GDM1 (cell line): ENCODE results near the gene ASB15.

Experiments
- DNase-seq: peaks from one replicate; lab custom pipeline; 2025; lab: John Stamatoyannopoulos, UW

The ASB15 gene

DNA sequence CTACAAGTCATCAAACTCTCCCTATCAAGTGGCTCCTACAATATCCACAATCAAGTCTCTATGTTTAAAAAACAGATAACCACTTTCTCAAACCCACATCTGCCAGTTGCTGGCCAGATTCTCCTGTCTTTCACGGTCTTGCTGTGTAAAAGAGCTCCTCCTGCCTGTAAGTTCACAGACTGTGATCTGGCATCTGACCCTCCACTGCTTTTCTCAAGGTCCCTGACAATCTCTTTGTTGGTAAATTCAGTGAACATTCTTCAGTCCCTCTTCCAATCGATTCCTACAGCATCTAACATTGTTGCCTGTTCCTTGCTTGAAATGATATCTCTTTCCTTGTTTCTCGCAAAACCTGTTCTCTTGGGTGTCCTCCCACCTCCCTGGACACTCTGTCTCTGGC, 35.6 kb downstream of the ASB15 start:
- DNase-seq: no peak

DNA sequence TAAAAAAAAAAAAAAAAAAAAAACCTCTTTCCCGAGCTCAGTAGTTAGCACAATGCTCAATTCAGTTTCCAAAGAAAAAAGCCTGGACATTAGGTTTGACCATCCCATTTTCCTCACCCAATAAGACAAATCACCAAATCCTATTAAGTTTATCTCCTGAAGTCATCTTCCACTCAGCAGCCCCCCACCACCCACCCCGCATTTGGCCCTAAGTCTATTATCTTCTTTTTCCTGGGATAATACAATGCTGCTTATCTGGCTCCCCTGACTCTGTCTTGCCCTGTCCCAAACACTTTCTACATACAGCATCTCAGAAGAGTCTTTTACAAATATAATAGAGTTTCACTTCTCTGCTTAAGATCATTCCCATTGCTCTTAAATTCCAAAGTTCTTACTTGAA, 36.3 kb downstream of the ASB15 start:
- no peak for DNase-seq

DNA sequence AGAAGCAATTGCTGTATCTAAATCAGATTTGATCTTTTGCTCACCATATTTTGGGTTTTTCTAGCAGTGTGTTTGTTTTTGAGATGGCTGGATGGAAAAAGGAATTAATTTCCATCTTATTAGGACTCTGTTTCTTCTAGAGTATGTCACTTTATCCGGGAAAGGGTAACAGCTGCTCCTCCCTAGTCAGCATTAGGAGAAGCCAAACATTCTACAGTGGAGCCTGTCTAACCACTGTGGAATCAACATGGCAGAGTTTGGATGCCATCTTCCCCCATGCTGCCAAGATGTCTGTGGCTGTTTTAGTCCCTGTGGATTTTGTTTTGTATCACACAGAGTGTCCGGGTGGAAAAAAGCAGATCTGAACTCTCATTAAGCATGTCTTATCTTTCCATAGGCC, 38.0 kb downstream of the ASB15 start:
- DNase-seq: no peak

DNA sequence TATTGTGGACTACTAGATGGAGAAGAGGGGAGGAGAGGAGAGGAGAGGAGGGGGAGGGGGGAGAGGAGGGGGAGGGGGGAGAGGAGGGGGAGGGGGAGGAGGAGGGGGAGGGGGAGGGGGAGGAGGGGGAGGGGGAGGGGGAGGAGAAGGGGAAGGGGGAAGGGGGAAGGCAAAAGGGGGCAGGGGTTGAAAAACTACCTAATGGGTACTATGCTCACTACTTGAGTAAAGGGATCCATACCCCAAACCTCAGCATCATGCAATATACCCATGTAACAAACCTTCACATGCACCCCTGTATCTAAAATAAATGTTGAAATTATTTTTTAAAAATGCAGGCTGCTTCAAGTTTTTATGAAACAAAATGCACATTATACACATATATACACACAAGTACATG, 39.0 kb downstream of the ASB15 start:
- no peak for DNase-seq

DNA sequence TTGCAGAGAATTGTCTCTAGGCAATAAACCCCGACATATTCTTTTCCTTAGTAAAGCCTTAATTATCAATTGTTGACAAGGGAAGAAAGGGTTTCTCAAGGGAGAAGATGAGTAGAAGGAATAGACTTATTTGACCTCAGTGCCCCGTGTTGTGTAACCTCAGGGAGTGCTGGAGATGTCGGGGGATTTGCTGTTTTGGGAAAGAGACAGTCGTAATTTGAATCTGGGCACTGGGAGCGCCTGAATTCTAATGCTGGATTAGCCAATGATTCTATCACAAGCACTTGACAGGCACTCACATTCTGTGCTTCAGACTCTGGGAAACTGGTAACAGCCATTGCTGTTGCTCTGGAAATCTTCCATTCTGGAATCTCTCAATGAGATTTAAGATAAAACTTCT, 40.3 kb downstream of the ASB15 start:
- DNase-seq: no peak

DNA sequence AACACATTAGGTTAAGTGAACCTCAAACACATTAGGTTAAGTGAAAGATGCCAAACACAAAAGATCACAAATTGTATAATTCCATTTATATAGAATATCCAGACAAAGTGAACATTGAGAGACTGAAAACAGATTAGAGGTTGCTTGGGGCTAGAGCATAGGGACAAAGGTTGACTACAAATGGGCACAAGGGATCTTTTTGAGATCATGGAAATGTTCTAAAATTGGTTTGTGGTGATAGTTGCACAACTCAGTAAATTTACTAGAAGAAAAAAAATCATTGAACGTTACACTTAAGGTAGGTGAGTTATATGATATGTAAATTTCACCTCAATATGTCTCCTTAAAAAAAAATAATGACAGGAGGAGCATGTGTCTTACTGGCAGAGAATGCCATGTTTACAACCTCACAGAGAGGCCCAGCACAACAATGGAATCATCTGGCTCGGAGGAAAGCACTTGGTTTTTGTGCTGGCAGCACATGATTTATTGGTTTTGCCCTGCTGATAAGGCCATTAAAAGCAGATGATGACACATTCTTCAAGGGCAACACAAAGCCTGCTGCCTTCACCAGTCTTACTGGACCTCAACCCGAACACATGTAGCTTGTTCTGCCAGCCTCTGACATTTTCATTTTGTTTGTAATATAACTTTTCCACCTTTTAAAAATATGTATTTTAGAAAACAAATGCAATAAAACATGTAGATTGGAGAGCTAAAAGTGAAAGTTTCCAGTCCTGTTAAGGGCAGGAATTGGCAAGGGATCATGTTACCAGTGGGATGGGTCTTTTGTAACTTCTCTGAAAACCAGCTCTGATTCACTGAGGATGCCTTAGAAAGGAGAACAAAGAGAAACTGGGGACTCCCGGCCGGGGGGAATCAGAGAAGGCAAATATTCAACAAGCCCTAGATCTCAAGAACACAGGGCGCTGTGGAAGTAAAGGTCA, 42.1 kb downstream of the ASB15 start:
- DNase-seq: no peak

DNA sequence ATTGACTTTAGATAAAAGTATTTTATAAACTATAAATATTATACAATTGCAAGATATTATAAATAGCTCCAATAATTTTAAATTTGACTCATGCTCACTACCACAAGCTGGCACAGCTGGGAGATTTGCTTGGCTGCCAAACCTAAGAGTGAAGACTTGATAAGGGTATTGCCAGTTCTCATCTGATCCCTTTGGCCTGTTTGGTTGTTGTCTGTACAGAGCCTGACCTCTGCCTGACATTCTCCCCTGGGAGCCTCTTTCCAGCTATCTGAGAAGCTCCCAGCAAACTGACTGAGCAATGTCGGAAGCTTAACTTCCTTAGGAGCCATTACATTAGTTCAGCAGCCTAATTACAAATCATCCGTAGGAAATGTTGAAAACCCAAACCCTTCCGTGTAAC, 43.9 kb downstream of the ASB15 start:
- DNase-seq: no peak

DNA sequence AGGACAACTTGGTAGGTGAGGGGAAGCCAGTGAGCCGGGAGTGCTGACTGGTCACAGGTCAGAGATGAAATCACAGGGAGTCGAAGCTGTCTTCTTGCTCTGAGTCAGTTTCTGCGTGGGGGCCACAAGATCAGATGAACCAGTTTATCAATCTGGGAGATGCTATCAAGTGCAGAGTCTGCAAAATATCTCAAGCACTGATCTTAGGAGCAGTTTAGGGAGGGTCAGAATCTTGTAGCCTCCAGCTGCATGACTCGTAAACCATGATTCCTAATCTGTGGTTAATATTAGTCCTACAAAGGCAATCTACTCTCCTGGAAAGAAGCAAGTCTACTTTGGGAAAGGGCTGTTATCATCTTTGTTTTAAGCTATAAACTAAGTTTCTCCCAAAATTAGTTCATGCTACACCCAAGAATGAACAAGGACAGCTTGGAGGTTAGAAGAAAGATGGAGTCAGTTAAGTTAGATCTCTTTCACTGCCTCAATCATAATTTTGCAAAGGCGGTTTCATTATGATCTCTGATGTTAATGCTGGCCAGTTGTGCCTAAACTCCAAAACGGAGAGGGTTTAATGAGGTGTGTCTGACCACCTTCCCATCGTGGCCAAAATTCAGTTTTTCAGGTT, 45.6 kb downstream of the ASB15 start:
- DNase-seq: no peak

DNA sequence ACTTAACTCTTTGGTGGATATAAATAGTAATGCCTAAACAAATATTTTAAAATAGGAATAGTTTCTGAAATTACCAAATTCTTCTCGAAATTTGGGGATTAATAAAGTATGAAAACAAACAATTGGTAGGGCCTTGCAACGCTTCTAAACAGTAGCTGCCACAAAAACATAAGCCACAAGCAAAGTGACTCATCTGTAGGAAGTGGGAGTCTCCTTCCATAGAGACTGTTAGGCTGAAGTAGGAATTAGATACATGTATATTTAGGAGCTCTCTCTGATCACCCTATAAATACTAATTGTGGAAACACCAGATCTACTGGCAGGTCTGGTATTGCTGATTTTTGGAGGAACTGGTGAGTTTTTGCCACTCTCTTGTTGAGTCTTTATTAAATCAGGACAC, 48.3 kb downstream of the ASB15 start:
- DNase-seq: no peak

DNA sequence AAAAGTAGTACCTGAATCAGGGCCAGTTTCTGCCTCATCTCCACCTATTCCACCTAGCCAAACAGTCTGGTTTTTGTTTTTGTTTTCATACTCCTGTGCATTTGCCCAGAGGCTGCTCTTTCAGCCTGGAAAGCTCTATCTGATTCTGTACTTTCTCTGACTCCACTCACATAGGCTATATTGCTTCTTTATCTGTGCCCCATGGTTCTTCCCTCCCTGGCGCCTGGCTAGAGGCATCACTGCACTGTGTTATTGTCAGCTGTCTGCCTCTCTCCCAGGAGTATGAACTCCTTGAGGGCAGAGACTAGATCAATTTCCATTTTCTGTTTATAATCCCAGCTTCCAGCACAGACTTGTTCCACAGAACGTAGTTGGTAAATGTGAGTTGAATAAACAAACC, 49.0 kb downstream of the ASB15 start:
- no peak for DNase-seq

DNA sequence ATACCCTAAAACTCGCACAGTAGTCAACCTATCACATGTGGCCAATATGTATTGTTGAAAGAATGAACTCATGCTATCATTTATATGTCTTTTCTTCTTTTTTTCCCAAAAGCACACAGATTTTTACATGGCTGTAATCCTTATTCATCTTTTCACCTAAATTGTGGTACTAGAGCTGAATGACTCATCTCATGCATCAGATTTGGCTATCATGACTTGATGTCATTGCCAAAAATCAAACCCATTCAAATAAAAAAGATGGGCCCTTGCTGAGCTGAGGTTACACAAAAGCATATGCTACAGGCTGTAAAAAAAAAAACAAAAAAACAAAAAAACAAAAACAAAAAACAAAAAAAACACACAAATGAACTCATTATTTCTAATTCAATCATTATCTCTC, 50.8 kb downstream of the ASB15 start:
- no peak for DNase-seq

DNA sequence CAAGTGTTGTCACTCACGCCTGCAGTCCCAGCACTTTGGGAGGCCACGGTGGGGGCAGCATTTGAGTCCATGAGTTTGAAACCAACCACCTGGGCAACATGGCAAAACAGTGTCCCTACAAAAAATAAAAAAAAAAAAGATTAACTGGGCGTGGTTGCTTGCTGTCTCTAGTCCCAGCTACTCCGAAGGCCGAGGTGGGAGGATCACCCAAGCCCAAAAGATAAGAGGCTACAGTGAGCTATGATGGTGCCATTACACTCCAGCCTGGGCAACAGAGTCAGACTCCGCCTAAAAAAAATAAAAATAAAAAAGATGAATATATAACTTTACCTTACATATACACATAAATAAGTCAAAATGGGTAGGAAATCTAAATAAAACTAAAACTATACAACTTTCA, 51.5 kb downstream of the ASB15 start:
- no peak for DNase-seq

DNA sequence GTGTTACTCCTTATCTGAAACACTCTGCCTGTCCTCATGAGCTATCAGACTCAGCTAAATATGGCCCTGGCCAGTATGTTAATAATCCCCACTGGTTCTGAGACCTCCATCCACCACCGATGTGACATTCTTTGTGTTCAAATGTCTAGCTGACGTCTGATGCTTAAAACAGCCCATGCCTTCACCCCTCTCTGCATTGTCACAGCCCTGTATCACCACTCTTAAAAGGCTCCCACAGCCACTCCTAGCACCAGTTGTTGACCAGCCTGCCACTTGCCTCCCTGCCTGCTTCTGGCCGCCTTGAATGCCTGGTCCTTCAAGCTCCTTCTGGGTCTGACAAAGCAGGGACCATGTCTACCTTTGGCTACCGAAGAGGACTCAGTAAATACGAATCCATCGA, 54.0 kb downstream of the ASB15 start, which contains the start of gene LMOD2:
TSS of gene LMOD2 (plus strand) at position 253 of the 400 bp plus-strand sequence. CDS start at position 351, 98 bp downstream.
- DNase-seq: no peak

DNA sequence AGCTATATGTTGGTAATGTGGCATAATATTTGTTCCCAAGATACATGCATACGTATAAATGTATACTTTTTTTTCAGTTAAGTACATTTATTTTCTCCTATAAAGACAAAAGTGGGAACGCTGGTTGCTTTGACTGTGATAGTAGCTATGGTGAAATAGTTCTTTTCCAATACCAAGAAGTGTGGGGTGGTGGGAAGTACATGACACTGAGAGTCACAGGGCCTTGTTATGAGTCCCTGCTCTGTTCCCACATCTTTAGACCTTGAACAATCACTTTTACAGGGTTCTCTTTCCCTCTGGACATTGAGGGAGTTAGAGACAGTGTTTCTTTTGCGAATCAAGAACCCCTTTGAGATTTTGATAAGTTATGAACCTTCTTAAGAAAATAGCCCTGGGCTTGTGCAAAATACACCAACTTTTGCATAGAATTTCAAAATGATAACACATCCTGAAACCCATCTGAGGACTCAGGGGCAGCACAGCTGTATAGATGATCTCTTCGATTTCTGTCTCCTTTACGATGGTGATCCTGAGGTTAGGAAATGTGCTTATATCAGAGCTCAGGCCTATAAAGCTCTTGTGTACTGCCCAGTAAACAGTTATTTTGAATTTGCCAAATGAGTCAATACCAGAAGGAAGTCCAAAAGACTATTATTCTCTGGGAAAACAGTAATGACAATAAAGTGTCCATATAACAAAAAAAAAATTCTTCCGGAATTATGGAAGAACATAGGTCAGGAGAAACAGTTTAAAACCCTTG, 55.1 kb downstream of the ASB15 start:
- no peak for DNase-seq

DNA sequence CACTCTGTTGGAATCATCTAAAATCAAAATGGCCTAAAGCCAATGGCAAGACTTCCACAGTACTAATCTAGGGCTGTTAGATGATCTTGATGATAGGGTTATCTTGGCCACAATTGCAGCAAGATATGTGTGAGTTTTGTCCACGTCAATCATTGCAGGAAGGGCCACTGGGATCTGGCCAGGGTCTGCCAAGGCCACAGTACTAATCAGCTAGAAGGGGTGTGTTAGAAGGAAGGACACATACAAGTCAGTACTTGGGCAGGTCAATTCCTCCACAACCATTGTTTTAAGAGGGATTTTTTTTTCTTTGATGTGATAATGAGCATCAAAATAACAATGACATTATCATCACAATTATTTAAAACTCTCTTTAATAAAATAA, 55.7 kb downstream of the ASB15 start:
- DNase-seq: no peak

DNA sequence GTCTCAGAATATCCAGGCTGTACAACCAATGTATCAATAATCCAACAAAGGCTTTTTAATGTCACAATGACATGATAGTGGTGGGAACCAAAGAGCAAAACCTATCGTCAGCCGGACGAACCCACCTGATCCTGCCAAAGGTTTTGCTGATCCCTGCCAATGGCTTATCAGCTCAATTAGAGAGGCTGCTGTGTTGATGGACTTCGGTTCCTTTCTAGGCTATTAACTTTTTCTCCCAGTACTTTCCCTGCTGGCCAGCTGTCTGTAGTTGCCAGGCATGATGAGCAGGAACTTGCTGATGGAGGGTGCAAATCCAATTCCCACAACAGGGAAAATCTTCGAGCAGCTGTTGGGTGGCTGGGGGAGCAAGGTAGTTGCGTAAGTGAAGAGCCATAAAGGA, 56.4 kb downstream of the ASB15 start:
- DNase-seq: no peak

DNA sequence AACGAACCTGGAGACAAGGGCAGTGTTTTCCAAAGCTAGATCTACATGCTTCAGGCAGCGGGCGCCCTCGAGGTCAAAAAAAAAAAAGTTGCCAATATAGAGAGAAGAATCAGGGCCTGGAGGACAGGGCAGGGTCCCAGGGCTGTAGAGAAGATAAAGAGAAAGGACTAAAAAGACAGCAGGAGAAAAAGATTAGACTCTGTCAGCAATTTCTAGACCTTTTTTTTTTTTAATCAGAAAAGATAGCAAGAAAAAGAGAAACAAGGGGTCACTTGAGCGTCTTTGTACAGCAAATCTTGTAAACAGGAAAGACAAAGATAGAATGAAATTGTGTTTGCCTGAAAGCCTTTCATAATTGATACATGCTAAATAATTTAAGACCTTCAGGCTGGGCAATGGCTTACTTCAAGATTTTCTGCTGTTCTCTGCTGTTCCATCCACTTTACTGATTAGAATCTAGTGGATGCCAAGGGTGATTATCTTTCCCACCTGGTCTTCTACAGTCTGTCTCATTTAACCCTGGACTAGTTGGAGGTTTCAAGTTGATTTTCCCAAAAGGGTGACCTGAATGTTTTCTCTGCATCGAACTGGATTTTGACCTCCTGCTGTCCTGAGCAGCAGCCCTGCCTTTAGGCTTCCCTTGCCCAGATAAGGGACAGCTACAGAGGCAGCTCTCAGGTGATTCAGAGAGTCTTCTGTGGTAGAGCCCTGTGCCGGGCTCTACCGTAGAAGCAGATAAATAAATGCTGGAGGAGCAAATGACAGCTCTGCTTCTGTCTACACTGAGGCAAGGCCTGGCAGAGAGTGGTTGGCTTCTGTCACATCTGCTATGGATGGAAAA, 59.1 kb downstream of the ASB15 start:
- DNase-seq: no peak

DNA sequence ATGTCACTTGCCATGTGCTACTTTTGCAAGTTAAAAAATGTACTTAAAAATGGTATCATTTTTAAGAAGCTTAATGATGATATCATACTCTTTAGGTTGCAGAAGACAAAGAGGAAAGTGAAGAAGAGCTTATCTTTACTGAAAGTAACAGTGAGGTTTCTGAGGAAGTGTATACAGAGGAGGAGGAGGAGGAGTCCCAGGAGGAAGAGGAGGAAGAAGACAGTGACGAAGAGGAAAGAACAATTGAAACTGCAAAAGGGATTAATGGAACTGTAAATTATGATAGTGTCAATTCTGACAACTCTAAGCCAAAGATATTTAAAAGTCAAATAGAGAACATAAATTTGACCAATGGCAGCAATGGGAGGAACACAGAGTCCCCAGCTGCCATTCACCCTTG, 60.1 kb downstream of the ASB15 start:
- no peak for DNase-seq

DNA sequence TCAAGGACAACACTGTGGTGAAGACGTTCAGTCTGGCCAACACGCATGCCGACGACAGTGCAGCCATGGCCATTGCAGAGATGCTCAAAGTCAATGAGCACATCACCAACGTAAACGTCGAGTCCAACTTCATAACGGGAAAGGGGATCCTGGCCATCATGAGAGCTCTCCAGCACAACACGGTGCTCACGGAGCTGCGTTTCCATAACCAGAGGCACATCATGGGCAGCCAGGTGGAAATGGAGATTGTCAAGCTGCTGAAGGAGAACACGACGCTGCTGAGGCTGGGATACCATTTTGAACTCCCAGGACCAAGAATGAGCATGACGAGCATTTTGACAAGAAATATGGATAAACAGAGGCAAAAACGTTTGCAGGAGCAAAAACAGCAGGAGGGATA, 60.7 kb downstream of the ASB15 start:
- DNase-seq: no peak

DNA sequence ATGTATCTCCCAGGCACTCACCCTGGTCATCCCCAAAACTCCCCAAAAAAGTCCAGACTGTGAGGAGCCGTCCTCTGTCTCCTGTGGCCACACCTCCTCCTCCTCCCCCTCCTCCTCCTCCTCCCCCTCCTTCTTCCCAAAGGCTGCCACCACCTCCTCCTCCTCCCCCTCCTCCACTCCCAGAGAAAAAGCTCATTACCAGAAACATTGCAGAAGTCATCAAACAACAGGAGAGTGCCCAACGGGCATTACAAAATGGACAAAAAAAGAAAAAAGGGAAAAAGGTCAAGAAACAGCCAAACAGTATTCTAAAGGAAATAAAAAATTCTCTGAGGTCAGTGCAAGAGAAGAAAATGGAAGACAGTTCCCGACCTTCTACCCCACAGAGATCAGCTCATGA, 61.1 kb downstream of the ASB15 start:
- DNase-seq: no peak

DNA sequence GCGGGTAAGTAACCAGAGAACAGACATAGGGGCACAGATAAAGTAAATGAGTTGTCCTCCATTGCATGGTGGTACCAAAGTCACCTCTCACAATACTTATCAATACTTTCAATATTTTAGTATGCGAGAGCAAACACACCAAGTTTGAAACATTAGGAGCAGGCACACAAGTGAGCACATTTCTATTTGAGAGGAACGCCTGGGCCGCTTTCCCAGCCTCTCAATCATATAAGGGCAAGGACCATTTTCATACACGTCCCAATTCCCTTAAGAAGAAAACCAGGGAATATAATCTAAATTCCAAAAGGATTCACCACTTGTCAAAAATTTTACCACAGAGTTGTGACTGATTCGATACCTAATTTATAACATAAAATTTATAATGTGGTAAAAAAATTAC, 61.6 kb downstream of the ASB15 start:
- no peak for DNase-seq

DNA sequence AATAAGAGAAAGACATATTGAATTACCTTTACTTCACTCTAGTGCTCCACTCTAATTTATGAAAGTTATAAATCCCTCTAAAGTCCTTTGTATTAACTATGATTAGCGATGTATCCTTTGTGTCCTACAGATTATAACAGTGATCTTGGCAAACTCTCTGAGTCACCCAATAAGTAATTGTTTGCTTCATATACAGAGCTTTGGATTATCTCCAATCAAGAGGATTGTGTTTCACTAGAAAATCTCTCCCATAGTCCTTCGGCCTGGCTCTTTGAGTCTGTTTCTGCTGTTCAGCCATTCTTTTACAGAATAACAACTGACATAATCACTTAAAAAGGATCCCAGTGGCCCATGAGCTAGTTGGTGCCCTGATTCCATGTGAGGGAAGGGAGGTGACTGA, 63.5 kb downstream of the ASB15 start:
- DNase-seq: no peak
